B cell (primary cell): ENCODE data around the gene TESMIN. TPM values are rescaled to one million over a fixed set of nuclear protein-coding genes. Genes with fewer than 3 reads are reported as not detected.

ENCODE experiments used
- ATAC-seq: fragments of 200-7000 bp; cut with Tn5 transposase; one replicate; pipeline ENCODE4 v1.10.0; 2021; ENCODE audit warnings: low read depth, mild to moderate bottlenecking, moderate number of reproducible peaks, moderate library complexity
- CTCF ChIA-PET: fragments of 350-600 bp; sonication (Branson Sonifier 250); formaldehyde crosslinking; loops from one replicate; lab custom pipeline; 2021; ENCODE audit warnings: antibody characterized with exemption, inconsistent platforms; lab: Charles Lee
- POLR2A ChIA-PET: fragments of 350-600 bp; sonication (Branson Sonifier 250); formaldehyde crosslinking; loops from one replicate; lab custom pipeline; 2021; ENCODE audit warnings: antibody characterized with exemption; lab: Charles Lee
- DNase-seq: peaks from one replicate; pipeline ENCODE4 v3.0.0; 2013
- H2AFZ ChIP-seq: 2 replicates; pipeline ENCODE4 v1.6.1; 2012; ENCODE audit warnings: mild to moderate bottlenecking, low read depth, low read length; ENCODE audit not compliant: insufficient read depth, poor library complexity, severe bottlenecking
- H3K27ac ChIP-seq, 2 donors: 1 replicate in 1 of 2; 2 replicates in 1 of 2; pipeline ENCODE4 v1.5.1; 2012 to 2013; ENCODE audit warnings: low read length in 2 of 2, mild to moderate bottlenecking in 2 of 2, moderate library complexity in 1 of 2
- H3K27me3 ChIP-seq, 4 experiments: fragments of 200-600 bp in 1 of 4; sonication (generic) in 1 of 4; replicated peaks in 1 of 4; 1 replicate in 2 of 4; 2 replicates in 2 of 4; pipeline versions ENCODE4 v1.6.1 to v1.7.0; 2013 to 2016; ENCODE audit warnings: low read length in 3 of 4, mild to moderate bottlenecking in 2 of 4, mixed read lengths in 1 of 4, moderate library complexity in 1 of 4; ENCODE audit not compliant: insufficient read depth in 4 of 4, control insufficient read depth in 3 of 4; ENCODE audit errors: control extremely low read depth in 1 of 4
- H3K36me3 ChIP-seq, 2 experiments: replicated peaks in 1 of 2; 1 replicate in 1 of 2; 2 replicates in 1 of 2; pipeline versions ENCODE4 v1.6.1 to v1.7.1; 2013; ENCODE audit warnings: low read length in 1 of 2; ENCODE audit not compliant: insufficient read depth in 2 of 2, control insufficient read depth in 1 of 2; ENCODE audit errors: control extremely low read depth in 1 of 2, extremely low read depth in 1 of 2
- H3K4me1 ChIP-seq, 2 donors: fragments of 200-600 bp in 1 of 2; sonication (generic) in 1 of 2; 1 replicate in 1 of 2; 2 replicates in 1 of 2; pipeline versions ENCODE4 v1.5.1 to v1.6.1; 2013 to 2017; ENCODE audit warnings: low read length in 2 of 2; ENCODE audit not compliant: control insufficient read depth in 2 of 2, insufficient read depth in 2 of 2
- H3K4me2 ChIP-seq: replicated peaks from 2 replicates; pipeline ENCODE3; 2012; ENCODE audit warnings: mild to moderate bottlenecking, low read depth, low read length; ENCODE audit not compliant: poor library complexity, severe bottlenecking
- H3K4me3 ChIP-seq, 5 experiments: fragments of 200-600 bp in 1 of 5; sonication (generic) in 1 of 5; 1 replicate in 3 of 5; 2 replicates in 2 of 5; pipeline versions ENCODE4 v1.5.1 to v1.7.0; 2011 to 2016; ENCODE audit warnings: low read length in 4 of 5, mild to moderate bottlenecking in 4 of 5, low read depth in 2 of 5, control low read depth in 1 of 5, moderate library complexity in 1 of 5; ENCODE audit not compliant: insufficient read depth in 1 of 5; ENCODE audit errors: control extremely low read depth in 1 of 5, extremely low read depth in 1 of 5
- H3K79me2 ChIP-seq: fragments of 200-600 bp; sonication (generic); one replicate; pipeline ENCODE4 v1.6.0; 2016; ENCODE audit warnings: low read length; ENCODE audit not compliant: control insufficient read depth, insufficient read depth
- H3K9ac ChIP-seq: fragments of 200-600 bp; sonication (generic); 2 replicates; pipeline ENCODE4 v1.6.1; 2017; ENCODE audit warnings: mild to moderate bottlenecking, low read length, moderate library complexity
- H3K9me3 ChIP-seq, 3 donors: one replicate each; pipeline versions ENCODE4 v1.6.1 to v1.7.1; 2013; ENCODE audit warnings: low read length in 2 of 3; ENCODE audit not compliant: control insufficient read depth in 2 of 3, insufficient read depth in 1 of 3; ENCODE audit errors: control extremely low read depth in 1 of 3
- H4K20me1 ChIP-seq: 2 replicates; pipeline ENCODE4 v1.6.0; 2012; ENCODE audit warnings: mild to moderate bottlenecking, low read length; ENCODE audit not compliant: insufficient read depth, control insufficient read depth, poor library complexity, severe bottlenecking
- H3K27ac Mint-ChIP-seq: one replicate; pipeline ENCODE4 v1.8.0; 2021; ENCODE audit warnings: mixed read lengths
- H3K27me3 Mint-ChIP-seq: one replicate; pipeline ENCODE4 v1.8.0; 2021; ENCODE audit warnings: mixed read lengths
- H3K4me1 Mint-ChIP-seq: one replicate; pipeline ENCODE4 v1.8.0; 2021; ENCODE audit warnings: mixed read lengths
- H3K4me3 Mint-ChIP-seq: one replicate; pipeline ENCODE4 v1.8.0; 2021; ENCODE audit warnings: mixed read lengths
- H3K9me3 Mint-ChIP-seq: one replicate; pipeline ENCODE4 v1.8.0; 2022; ENCODE audit warnings: mixed read lengths; ENCODE audit not compliant: insufficient read depth
- EZH2 ChIP-seq: IDR thresholded peaks from 2 replicates; pipeline ENCODE4 v1.6.1; 2012; ENCODE audit warnings: borderline replicate concordance, low read depth, mild to moderate bottlenecking, moderate library complexity, low read length; ENCODE audit not compliant: insufficient read depth, poor library complexity, severe bottlenecking
- WGBS: methylation state at CpG from one replicate; pipeline ENCODE4 v1.1.5; 2013; ENCODE audit warnings: missing lambda C conversion rate; ENCODE audit not compliant: insufficient coverage; 5-methylcytosine and 5-hydroxymethylcytosine counted together
- intact Hi-C: fragments of 100-400 bp; cut with micrococcal nuclease; formaldehyde crosslinking; loops from one replicate; pipeline ENCODE4 v1.10.0; 2022
- polyA plus RNA-seq: library from polyadenylated mRNA; depleted of rRNA; stranded (reverse); fragments of >200 nt; gene quantifications from 2 replicates; pipeline ENCODE4 v1.2.3, GENCODE V29; 2012
- total RNA-seq, 2 donors: library from RNA; stranded (reverse); fragments of 120-200 nt in 1 of 2; gene quantifications; 1 replicate in 1 of 2; 2 replicates in 1 of 2; pipeline versions ENCODE4 v1.2.3 to v1.2.4, GENCODE V29; 2013 to 2022
- TF ChIP-seq, protein P1 (sequence below): fragments of 200-600 bp; IDR thresholded peaks from one replicate; pipeline ENCODE4 v1.8.0; 2022; ENCODE audit warnings: antibody characterized with exemption, mild to moderate bottlenecking

TESMIN gene
- total and polyA plus RNA-seq, 2 donors (not counting 1 experiment from before 2014, with no cell fraction given) = 3.2 to 4.3 TPM

DNA sequence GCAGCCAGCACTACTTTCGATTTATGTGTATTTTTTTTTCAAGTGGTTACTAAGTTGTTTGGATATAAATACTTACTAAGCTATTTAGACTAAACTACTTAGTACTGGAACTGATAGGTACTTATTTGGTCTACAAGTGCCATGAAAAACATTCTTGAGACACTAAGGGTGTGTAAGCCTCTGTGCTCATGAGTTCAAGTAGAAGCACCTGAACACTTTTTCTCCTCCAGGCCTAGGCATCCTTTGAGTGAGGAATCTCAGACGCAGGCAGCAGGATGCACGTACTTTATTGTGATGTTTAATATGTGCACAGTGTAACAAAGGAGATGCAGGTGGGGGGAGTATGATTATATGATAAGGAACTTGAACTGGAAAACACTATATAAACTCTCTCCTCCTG lies 7.8 kb downstream of the TESMIN start:
- CTCF ChIA-PET = interaction anchor here (0.7 kb wide), 1 partner anchor 16 kb away, joined by 5 read pairs; no protein-coding TSS in a partner anchor
- Histone ChIP-seq H3K27me3 (no peaks in the 10 kb centered on the region), H4K20me1 (no peaks in the 10 kb centered on the region), H3K4me3 (no peak overlapping the region), H3K9me3 (no peaks in the 10 kb centered on the region), H3K4me1 (no peaks in the 10 kb centered on the region), H3K27ac (no peak overlapping the region), H2AFZ (no peak overlapping the region), H3K9ac (no peak overlapping the region), H3K4me2 (no peak overlapping the region), H3K36me3 (no peaks in the 10 kb centered on the region), H3K79me2 (no peaks in the 10 kb centered on the region)
- no peak for DNase-seq
- Mint-ChIP-seq H3K4me3 (no peak overlapping the region), H3K27me3 (no peaks in the 10 kb centered on the region), H3K9me3 (no peaks in the 10 kb centered on the region), H3K27ac (no peak overlapping the region), H3K4me1 (no peaks in the 10 kb centered on the region)
- ATAC-seq = no peak
- intact Hi-C loops = no loop called here
- WGBS = no CpG with 5 or more reads among the region's 3 CpGs
- POLR2A ChIA-PET = no interaction called here
- TF ChIP-seq, protein P1, sequence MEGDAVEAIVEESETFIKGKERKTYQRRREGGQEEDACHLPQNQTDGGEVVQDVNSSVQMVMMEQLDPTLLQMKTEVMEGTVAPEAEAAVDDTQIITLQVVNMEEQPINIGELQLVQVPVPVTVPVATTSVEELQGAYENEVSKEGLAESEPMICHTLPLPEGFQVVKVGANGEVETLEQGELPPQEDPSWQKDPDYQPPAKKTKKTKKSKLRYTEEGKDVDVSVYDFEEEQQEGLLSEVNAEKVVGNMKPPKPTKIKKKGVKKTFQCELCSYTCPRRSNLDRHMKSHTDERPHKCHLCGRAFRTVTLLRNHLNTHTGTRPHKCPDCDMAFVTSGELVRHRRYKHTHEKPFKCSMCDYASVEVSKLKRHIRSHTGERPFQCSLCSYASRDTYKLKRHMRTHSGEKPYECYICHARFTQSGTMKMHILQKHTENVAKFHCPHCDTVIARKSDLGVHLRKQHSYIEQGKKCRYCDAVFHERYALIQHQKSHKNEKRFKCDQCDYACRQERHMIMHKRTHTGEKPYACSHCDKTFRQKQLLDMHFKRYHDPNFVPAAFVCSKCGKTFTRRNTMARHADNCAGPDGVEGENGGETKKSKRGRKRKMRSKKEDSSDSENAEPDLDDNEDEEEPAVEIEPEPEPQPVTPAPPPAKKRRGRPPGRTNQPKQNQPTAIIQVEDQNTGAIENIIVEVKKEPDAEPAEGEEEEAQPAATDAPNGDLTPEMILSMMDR = no peak
- no peak for TF ChIP-seq EZH2

DNA sequence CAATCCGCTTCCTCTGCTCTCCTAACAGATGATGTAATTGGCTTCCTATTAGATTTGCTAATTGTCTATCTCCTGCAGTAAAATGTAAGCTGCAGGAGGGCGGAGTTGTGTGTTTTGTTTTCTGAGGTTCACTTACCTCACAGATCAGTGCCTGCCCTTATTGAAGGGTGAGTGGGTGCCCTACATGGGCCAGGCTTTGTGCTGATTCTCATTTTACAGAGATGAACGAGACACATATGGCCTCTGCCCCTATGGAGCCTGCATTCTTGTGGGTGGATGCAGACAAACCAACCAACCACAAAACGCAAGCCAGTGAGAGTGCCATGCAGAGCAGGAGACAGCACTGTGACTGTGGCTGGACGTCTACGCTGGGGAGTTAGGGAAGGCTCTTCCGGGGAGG lies 9.9 kb downstream of the TESMIN start:
- CTCF ChIA-PET = no interaction called here
- H3K9me3 Mint-ChIP-seq = no peaks in the 10 kb centered on the region
- Histone ChIP-seq H3K9ac (no peak overlapping the region), H3K9me3 (no peaks in the 10 kb centered on the region), H3K27ac (no peak overlapping the region), H4K20me1 (no peaks in the 10 kb centered on the region), H3K27me3 (no peaks in the 10 kb centered on the region), H3K4me1 (no peaks in the 10 kb centered on the region), H3K36me3 (no peaks in the 10 kb centered on the region), H3K79me2 (no peaks in the 10 kb centered on the region), H3K4me2 (no peak overlapping the region), H2AFZ (no peak overlapping the region), H3K4me3 (no peak overlapping the region)
- POLR2A ChIA-PET = no interaction called here
- H3K27ac Mint-ChIP-seq = no peak overlapping the region
- intact Hi-C loops = no loop called here
- H3K4me1 Mint-ChIP-seq = no peaks in the 10 kb centered on the region
- no peak for TF ChIP-seq EZH2
- no peak for DNase-seq
- WGBS = 92% methylated on average over 2 of the region's 7 CpGs
- no peak for ATAC-seq
- H3K27me3 Mint-ChIP-seq = no peaks in the 10 kb centered on the region
- H3K4me3 Mint-ChIP-seq = no peak overlapping the region
